Measurements from ENCODE around the gene SLC15A5.
A peak's percentile ranks its signal among the peaks of the same experiment; 100 is the strongest.

SLC15A5 gene

DNA sequence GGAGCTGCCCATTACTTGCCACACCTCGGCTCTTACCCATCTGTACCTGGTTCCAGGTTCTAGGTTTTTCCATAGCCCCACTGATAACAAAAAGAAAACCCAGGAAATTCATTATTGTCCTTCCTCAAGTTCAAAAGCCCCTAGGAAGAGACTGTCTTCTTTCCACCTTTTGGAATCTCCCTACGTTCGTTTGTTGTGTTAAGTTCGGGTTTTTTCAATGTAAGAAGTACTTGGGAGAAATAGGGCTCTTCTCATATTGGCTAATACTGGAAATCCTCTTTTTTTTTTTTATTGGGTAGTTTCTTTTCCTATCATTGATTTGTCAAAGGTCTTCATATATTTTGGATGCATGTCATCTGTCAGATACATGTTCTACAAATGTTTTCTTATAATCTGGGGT is 17.3 kb downstream of the SLC15A5 start:
- no peak for DNase-seq

GRCh38 chr12:16258963-16259362 is 18.5 kb downstream of the SLC15A5 start:
- DNase-seq, result no peak

GRCh38 chr12:16246264-16246663 is 31.2 kb downstream of the SLC15A5 start:
- no peak for DNase-seq

DNA sequence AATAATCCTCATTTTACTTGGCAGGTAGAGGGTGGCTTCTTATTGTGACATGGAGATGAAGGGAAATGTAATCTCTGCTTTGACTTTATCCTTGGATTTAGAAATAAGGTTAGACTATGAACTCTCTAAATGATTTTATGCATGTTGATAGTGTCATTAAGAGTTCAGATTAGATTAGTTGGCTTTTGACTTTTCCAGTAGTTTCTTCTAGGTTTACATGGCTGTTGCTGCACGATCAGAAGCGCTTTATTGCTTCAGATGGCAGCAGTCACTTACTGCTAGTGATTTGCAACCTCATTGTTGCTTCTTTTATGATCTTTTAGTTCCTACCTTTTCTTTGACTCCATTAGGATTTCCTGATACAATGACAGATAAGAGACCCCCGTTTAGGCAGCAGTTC is 32.3 kb downstream of the SLC15A5 start:
- DNase-seq, result no peak

DNA sequence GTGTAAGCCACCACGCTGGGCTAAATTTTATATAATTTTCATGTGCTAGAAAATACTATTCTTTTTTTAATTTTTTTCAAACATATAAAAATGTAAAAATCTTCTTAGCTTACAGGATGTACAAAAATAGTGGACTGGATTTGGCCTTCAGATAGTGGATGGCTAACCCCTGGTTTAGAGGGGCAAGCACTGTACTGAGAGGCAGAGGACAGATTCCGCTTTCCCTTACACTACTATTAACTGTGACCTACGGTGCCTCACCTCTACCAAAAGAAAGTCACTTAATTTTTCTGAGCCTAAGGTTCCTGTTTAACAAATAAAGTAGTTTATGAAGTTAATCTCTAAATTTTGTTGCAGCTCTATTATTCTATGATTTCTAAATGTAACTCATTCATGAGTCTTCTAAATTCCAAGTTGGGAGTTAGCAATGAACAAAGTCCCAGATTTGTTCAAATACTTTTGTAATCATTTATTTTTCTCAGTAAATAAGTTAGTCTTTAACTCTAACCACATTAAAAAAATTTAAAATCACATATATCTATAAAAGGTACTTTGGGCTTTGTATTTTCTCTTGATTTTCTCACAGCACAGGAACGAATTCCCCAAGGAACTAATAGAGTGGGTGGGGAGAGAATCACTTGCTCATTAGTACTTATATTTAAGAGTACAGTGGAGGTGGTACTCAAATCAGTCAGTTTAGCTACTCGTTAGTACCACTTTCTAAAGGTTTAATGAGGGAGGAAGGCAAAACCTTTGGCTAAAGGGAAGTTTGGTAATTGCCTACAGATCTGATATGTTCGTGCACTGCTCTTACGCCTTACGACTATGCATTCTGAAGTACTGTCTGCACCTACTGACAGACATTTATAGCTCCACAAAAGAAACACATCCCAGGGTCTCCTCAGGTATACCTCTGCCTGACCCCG is 33.7 kb downstream of the SLC15A5 start:
- no peak for DNase-seq

DNA sequence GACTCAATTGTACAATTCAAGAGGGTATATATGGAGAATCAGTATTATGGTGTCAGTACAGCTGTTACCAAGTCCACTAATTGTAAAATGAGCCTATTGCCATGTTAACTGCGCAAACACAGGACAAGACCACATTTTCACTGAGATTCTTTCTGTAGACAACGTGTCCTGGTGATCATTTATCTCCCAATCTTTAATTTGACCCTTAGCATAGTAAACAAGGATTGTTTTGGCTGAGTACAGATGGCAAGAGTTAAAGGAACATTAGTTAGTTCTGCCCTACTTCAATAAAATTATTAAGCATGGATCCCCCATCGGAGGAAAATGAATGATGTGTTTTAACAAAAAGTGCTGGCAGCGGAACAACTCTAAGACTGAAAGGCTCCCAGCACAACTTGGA is 36.1 kb downstream of the SLC15A5 start:
- DNase-seq, result no peak

GRCh38 chr12:16238661-16239060 is 38.8 kb downstream of the SLC15A5 start:
- no peak for DNase-seq

DNA sequence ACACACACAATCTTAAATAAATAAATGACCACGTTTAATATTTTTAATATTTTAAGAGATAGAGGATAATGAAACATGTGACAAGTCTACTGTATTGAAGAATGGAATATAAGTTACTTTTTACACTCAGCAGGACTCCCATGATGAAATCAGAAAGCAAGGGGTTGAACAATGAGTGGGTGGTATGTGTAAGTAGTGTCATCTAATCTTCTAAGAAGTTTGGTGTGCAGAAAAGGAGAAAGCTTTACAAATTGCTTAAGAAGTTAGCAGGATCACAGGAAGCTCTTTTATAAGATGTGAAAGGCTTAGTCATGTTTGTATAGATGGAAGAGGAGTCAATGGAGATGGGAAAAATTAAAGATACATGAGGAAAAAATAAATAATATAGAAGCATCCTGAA is 47.8 kb downstream of the SLC15A5 start:
- DNase-seq, result no peak

GRCh38 chr12:16228067-16228466 is 49.4 kb downstream of the SLC15A5 start:
- no peak for DNase-seq

- peak in 1 of 2 experiments; percentile 18 for DNase-seq
Measured at GRCh38 chr12:16225692-16226091, 51.8 kb downstream of the SLC15A5 start.

DNA sequence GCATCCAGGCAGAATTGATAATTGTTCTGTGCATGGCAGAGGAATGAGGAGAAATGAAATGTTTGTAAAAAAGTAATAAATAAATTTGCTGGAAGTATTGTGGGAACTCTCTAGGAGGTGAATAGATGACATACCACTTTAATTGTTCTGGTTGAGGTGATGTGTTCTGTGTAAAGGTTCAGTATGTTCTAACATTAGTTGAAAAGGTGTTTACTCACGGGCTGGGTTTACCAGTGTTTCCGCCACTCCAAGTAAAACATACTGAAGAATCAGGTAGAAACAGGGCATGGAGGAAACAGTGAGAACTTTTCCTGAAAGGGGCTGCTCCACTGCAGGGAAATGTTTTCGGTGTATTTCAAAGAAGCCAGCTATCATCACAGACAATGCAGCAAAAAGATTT is 53.3 kb downstream of the SLC15A5 start:
- no peak for DNase-seq

DNA sequence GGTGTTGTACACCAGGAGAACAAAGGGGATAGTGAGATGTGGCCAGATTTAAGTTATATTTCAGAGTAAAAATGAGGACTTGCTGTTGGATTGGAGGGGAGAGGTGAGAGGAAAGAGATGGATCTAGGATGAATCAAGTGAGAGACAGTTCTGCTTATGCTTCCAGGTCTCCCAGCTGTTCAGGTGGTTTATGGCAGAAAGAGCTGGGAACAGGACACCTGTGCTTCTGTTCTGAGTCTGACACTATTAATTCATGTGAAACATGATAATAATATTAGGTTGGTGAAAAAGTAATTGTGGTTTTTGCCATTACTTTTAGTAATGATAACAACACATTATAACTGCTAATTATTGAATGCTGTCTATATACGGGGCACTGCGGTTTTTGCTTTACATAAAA is 55.7 kb downstream of the SLC15A5 start:
- no peak for DNase-seq

DNA sequence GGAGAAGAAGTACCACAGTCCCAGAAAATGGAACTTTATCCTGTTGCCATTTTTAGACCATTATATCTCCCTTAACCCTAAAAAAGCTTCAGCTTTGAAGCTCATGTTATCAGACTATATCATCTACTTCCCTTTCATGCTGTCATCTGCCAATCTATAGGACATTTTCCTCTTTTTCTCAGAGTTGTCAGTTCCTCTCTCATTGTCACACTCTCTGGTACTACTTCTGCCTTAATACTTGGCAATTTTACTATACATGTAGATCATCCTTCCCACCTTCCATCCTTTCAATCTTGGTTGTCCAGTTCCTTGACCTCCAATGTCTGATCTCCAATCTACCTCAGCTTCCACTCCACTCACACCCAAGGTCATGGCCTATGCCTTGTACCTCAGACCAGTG is 57.4 kb downstream of the SLC15A5 start:
- peak in 1 of 2 experiments; percentile 30 for DNase-seq

GRCh38 chr12:16218934-16219751 is 58.3 kb downstream of the SLC15A5 start:
- no peak for DNase-seq

GRCh38 chr12:16218234-16218633 is 59.3 kb downstream of the SLC15A5 start:
- DNase-seq, result no peak

DNA sequence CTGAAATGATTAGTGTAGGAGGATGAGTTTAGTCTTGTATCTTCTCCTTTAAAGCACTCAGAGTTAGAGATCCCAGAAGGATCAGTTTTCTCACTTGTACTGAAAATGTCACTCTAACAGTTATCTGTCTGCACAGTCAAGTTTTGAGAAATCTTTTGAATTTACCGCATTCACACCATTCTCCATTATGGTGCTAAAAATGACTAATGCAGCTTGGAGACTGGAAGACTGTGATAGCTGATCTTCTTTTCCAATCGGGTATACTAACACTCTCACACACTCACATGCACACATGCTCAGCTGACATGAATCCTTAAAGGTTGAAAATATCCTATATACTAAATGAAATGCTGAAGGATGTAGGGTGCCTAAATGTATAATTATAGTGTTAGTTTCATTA is 65.8 kb downstream of the SLC15A5 start:
- DNase-seq, result no peak

DNA sequence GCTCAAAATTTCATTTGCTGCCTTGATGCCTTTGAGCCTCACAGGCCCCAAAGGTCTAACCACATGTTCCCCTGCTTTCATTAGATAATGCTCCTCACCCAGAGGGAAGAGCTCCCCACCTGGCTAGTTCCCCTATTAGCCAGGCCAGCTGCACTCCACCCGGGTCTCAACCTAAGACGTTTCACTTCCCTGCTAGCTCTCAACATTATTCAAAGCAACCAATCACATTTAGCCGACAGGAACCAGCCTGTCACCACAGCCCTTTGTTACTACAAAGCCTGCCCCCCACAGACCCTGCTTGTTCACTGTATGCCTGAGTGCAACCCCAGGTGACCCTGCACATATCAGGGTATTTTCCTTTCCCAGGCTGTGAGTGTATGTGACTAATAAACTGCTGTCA is 78.6 kb downstream of the SLC15A5 start:
- DNase-seq, result peak; percentile 7 to 34

GRCh38 chr12:16197600-16197999 is 79.9 kb downstream of the SLC15A5 start:
- no peak for DNase-seq

- DNase-seq, result peak; percentile 60 to 61
Measured at GRCh38 chr12:16189849-16190248, 87.6 kb downstream of the SLC15A5 start.

DNA sequence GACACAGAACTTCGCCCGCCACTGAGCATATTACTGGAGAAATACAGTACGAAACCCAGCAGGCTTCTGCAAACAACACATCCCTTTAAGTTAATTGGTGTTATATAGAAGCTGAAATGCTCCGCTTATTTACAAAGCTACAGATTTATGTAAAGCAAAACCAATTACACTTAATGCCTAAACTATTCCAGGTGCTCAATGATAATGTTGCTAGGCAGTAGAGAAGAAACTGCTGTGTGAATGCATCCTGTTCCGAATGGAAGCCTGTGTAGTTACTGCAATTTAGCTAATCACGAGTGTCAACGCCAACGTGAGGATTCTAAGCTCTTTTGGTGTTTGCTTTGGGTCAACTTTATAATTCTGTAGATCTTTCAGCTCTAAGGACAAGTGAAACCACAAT is 89.8 kb downstream of the SLC15A5 start:
- DNase-seq, result no peak

DNA sequence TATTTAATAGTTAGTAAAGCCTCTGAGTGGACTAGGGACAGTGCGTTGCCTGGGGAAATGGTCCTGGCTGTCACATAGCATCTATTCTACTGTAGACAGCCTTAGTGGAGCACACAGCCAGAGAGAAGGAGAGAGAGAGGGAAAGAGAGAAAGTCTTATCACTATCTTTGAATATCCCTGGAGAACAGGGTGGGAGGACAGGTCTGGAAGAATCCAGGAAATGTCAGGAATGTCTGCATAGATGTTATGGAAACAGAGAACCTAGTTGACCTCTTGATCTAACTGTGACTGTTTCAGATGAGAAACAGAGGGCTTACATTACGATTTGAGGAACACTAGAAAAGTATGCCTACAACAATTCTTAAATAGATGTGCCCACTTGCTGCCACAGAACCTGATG is 92.8 kb downstream of the SLC15A5 start:
- no peak for DNase-seq

DNA sequence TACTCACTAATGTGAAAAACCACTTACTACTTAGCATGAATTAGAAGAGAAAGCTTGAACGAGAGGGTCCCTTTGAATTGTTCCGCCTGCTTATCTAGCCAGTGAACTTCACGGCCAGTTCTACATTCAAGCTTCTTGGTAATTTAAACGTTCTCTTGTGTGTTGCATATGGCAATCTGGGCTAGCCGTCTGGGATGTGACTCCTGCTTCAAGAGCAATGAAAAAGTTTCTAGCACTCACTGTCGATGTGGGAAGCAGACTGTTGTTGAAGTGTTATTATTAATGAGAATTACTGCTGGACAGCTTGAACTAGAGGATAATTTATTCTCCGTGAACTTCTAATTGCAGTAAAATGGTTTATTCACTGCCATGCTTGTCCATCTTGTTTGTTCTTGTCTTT is 93.9 kb downstream of the SLC15A5 start:
- no peak for DNase-seq

GRCh38 chr12:16175840-16176239 is 101.6 kb downstream of the SLC15A5 start:
- no peak for DNase-seq

- no peak for DNase-seq
Measured at GRCh38 chr12:16174282-16174681, 103.2 kb downstream of the SLC15A5 start.

Data from Kasumi-1 (cell line).